GM21576 (cell line): ENCODE measurements around the gene GJA9.
"Not testable (repeated sequence)": the region's sequence is repeated elsewhere in the genome, so short reads cannot be mapped to it uniquely, and the experiment has no call there.

Source experiments
- ATAC-seq: cut with Tn5 transposase; IDR thresholded peaks from one replicate; pipeline ENCODE4 v1.9.1; 2021; ENCODE audit warnings: mild to moderate bottlenecking, moderate library complexity; ENCODE audit not compliant: unreplicated experiment

Gene GJA9

GRCh38 chr1:38881487-38881886, at the start of gene GJA9:
Gene GJA9, minus strand, starts transcription at chr1:38881587. Its CDS starts 5,489 bp downstream, at chr1:38876098.
- ATAC-seq: no peak

- ATAC-seq: no peak
Measured at GRCh38 chr1:38929476-38929875, 48.1 kb upstream of the GJA9 start.

DNA sequence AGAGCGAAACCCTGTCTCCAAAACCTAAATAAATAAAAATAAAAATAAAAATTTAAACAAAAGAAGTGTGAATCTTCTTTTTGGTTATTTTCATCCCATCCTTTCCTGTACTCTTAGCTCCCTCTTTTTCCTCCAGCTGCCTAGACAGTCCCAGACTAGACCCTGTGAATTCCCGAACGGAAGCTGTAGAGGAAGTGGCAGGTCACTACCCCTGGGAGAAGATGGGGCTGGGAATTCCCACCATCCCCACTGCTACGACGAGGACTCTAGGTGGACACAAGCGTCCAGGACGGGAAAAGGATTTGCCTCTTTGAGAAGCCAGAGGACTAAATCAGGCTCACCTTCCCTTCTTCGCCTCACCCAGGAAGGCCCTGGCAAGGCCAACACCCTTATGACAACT, 47.7 kb upstream of the GJA9 start:
- ATAC-seq: no peak

- no peak for ATAC-seq
Measured at GRCh38 chr1:38926091-38926490, 44.7 kb upstream of the GJA9 start.

GRCh38 chr1:38925391-38925790, 44.0 kb upstream of the GJA9 start:
- ATAC-seq: no peak

DNA sequence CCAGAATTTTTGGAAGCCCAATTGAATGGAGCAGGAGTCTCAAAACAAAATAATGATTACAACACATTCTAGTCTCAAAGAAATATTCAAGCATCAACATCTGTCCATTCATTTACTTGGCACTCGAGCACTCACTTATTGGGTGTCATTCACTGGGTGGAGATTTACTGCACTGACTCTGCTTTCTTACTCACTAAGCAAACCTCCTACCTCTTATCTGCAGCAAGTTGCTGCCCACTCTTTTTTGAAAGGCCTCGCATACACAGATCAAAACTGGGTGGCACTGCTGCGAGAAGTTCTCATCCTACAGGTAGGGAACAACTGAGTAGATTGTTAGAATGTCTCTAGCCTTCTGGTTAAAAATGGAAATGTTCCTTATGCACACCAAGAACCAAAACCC, 42.2 kb upstream of the GJA9 start:
- no peak for ATAC-seq

DNA sequence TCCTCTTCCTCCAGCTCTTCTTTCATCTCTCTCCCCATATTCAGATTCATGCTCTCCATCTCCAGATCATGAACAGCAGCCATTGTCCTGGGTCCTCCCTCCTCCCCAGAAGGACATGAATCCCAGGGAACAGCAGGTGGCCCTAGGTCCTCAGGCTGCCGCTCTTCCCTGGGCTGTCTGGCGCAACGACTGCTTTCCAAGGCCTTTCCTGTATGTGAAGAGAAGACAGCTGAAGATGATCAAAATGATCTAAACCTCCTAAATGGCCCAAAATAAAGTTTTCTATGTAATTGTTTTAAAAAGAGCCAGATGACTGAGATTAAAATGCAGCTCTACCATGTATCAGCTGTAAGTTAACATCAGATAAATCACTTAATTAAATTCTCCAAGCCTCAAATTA, 37.7 kb upstream of the GJA9 start:
- ATAC-seq: no peak

- ATAC-seq: no peak
Measured at GRCh38 chr1:38918568-38918967, 37.2 kb upstream of the GJA9 start.

DNA sequence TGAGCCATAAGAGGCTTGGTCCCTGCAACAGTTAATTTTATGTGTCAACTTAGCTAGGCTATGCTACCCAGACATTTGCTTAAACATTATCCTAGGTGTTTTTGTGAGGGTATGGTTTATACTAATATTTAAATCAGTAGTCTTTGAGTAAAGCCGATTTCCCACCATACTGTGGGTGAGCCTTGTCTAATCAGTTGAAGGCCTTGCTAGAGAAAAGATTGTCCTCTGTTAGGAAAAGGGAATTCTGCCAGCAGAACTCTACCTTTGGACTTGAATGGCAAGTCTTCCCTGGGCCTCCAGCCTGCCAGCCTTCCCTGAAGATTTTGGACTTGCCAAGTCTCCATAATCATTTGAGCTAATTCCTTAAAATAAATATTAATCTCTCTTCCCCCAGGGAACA, 36.4 kb upstream of the GJA9 start:
- ATAC-seq: no peak

- ATAC-seq: no peak
Measured at GRCh38 chr1:38917337-38917736, 36.0 kb upstream of the GJA9 start.

GRCh38 chr1:38915352-38915948, 34.1 kb upstream of the GJA9 start:
- no peak for ATAC-seq

- ATAC-seq: not testable (repeated sequence)
Measured at GRCh38 chr1:38914908-38915307, 33.5 kb upstream of the GJA9 start.

- ATAC-seq: no peak
Measured at GRCh38 chr1:38908821-38909220, 27.4 kb upstream of the GJA9 start.

- ATAC-seq: no peak
Measured at GRCh38 chr1:38905985-38906384, 24.6 kb upstream of the GJA9 start.

- ATAC-seq: no peak
Measured at GRCh38 chr1:38899560-38899959, 18.2 kb upstream of the GJA9 start.

- no peak for ATAC-seq
Measured at GRCh38 chr1:38898653-38899230, 17.4 kb upstream of the GJA9 start.

DNA sequence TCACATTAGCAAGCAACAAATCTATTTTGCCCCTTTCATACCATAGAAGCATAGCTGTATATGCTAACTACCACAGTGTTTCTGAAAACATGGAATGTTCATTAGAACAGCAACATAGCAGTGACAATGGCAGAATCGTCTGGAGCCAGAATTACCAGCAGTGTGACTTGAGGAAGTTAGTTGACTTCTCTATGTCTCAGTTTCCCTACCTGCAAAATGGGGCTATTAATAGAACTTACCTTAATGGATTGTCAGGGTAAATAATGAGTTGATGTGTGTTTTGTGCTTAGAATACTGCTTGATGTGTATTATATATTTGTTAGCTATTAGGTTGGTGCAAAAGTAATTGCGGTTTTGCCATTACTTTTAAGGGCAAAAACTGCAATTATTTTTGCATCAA, 14.8 kb upstream of the GJA9 start:
- no peak for ATAC-seq

DNA sequence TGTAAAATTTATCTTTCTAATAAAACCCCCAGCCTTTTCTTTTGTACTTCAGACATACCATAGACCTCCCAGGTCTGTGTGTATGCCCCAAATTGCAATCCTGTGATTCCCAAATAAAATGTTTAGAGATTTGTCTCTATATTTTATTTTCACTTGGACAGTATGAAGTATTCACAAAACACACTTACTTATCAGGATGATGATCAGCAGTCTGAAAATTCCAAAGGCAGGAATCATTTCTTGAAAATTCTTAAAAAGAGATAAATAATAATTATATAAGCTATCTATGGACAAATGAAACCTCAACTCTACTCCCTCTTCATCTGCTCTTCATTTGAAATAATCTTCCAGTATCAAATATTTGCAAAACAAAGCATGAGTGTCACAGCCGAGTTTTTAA, 11.6 kb upstream of the GJA9 start:
- ATAC-seq: no peak

DNA sequence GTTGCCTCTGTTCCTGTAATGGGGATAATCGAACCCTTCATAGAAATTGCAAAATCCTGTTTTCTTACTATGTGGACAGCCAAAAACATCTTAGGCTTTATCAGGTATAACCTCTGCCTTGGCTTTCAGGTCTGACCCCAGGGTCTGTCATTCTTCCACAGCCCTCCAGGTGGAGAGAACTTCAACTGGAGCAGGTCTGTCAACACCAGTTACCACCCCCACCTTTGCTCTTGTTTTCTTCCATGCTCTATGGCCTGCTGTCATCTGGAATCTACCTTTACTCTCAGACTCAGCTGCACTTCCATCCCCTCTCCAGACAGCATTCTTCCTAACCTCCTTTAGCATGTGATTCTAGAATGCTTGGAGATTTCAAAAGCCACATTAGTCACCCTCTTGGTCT, 10.4 kb upstream of the GJA9 start:
- no peak for ATAC-seq

DNA sequence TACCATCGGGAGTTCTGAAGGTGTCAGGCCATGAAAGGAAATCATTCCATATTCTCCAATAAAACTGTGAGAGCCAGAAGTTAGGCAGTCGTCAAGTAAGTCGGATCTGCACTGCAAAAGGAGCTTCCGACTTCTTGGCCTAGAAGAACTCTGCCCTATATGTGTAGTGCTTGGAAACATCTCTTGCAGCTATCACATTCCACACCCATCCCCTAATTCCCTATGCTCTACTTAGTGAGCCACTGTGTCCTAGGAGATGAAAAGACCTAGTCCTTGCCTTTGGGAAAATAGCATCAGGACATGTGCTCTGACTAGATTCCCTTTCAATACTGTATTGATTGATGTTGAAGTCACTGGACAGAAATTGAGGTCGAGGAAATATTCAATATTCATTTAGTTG, 8.2 kb upstream of the GJA9 start:
- ATAC-seq: no peak

DNA sequence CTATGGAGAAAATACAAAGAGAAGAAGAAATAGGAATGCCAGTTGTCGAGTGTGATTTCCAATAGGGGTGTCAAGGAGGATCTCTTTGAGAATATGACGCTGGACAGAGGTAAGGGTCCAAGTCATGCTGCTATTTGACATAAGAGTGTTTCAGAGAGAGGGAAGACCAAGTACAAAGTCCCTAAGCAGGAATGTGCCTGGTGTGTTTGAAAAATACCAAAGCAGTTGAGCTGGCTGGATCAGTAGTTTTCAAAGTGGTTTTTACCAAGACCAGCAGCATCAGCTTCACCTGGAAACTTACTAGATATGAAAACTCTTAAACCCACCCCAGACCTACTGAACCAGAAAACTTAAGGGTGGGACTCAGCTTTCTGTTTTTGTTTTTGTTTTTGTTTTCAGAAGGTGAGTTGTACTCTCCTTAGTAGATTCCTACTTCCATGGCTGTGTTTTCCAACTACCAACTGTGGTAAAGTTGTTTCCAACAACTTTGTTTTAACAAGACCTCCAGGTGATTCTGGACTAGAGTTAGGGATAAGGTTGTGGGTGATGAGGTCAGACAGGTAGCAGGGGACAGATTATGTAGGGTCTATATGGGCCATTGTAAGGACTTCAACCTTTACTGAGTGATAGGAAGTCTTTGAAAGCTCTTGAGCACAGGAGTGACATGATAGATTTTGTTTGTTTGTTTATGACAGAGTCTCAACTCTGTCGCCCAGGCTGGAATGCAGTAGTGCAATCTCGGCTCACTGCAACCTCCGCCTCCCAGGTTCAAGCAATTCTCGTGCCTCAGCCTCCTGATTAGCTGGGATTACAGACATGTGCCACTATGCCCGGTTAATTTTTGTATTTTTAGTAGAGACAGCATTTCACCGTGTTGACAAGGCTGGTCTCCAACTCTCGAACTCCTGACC, 7.3 kb upstream of the GJA9 start:
- no peak for ATAC-seq

- ATAC-seq: no peak
Measured at GRCh38 chr1:38885092-38885491, 3.7 kb upstream of the GJA9 start.
